HepG2 (cell line): ENCODE results near the gene NOS1AP. TPM values are rescaled to one million over a fixed set of nuclear protein-coding genes. Genes with fewer than 3 reads are reported as not detected.

ENCODE experiments used
- ATAC-seq: fragments of 200-7000 bp; cut with Tn5 transposase; 3 replicates; pipeline ENCODE4 v1.9.1; 2020; ENCODE audit warnings: mild to moderate bottlenecking, moderate library complexity
- BruUV-seq: library from RNA; stranded (reverse); fragments of 400-500 nt; replicated peaks from 2 replicates; lab custom pipeline; 2021; lab: Mats Ljungman, UMichigan
- CTCF ChIA-PET: fragments of 300-600 bp; formaldehyde crosslinking; extraction: SDS; loops from one replicate; lab custom pipeline; 2021; ENCODE audit warnings: low total read pairs, inconsistent platforms, low intra/inter-chr PET ratio; lab: Yijun Ruan, JAX
- POLR2A ChIA-PET: fragments of 350-600 bp; sonication (Branson Sonifier 250); formaldehyde crosslinking; loops from one replicate; lab custom pipeline; 2020; ENCODE audit warnings: antibody characterized with exemption, inconsistent platforms; lab: Yijun Ruan, JAX
- DNase-seq: peaks from one replicate; pipeline ENCODE4 v3.0.0-alpha.2; 2015; ENCODE audit warnings: low spot score
- FAIRE-seq: peaks from 3 replicates; lab custom pipeline; 2011; peaks lifted over from hg19 to GRCh38; lab: Jason Lieb, UNC
- H2AFZ ChIP-seq: one replicate; pipeline ENCODE4 v1.6.1; 2011; ENCODE audit warnings: low read length, inconsistent platforms
- H3K27ac ChIP-seq: fragments of 300-600 bp; 3 replicates; pipeline ENCODE4 v1.8.0; 2011; ENCODE audit warnings: mixed run types, mild to moderate bottlenecking, mixed read lengths, low read length, inconsistent platforms; ENCODE audit not compliant: insufficient read depth; ENCODE audit errors: extremely low read length
- H3K27me3 ChIP-seq, 2 experiments: fragments of 200-600 bp in 1 of 2; 2 replicates in 1 of 2; 3 replicates in 1 of 2; pipeline versions ENCODE4 v1.6.0 to v1.8.0; 2011; ENCODE audit warnings: low read length in 2 of 2, mild to moderate bottlenecking in 2 of 2, moderate library complexity in 2 of 2, inconsistent platforms in 1 of 2; ENCODE audit not compliant: insufficient read depth in 2 of 2, control insufficient read depth in 1 of 2
- H3K36me3 ChIP-seq, 2 experiments: fragments of 200-600 bp in 1 of 2; replicated peaks in 1 of 2; 2 replicates in 1 of 2; 3 replicates in 1 of 2; pipeline versions ENCODE4 v1.5.1 to v1.8.0; 2011; ENCODE audit warnings: low read length in 2 of 2, inconsistent platforms in 1 of 2; ENCODE audit not compliant: insufficient read depth in 2 of 2, control insufficient read depth in 1 of 2
- H3K4me1 ChIP-seq: 2 replicates; pipeline ENCODE4 v1.5.1; 2012; ENCODE audit warnings: low read length, inconsistent platforms; ENCODE audit not compliant: insufficient read depth
- H3K4me2 ChIP-seq: 2 replicates; pipeline ENCODE4 v1.6.0; 2011; ENCODE audit warnings: low read depth, low read length, inconsistent platforms
- H3K4me3 ChIP-seq, 3 experiments: fragments of 200-600 bp in 1 of 3; sonication (generic), shearing (Covaris generic) in 1 of 3; replicated peaks in 1 of 3; 2 replicates each; pipeline ENCODE4 v1.5.1; 2011 to 2016; ENCODE audit warnings: low read length in 3 of 3, inconsistent platforms in 2 of 3, low read depth in 2 of 3, mild to moderate bottlenecking in 2 of 3, control low read depth in 1 of 3, mixed read lengths in 1 of 3; ENCODE audit not compliant: insufficient read depth in 1 of 3
- H3K79me2 ChIP-seq: one replicate; pipeline ENCODE4 v1.6.1; 2011; ENCODE audit warnings: low read length, inconsistent platforms; ENCODE audit not compliant: insufficient read depth
- H3K9ac ChIP-seq: 2 replicates; pipeline ENCODE4 v1.6.0; 2011; ENCODE audit warnings: mild to moderate bottlenecking, low read depth, low read length, inconsistent platforms; ENCODE audit not compliant: insufficient read depth
- H3K9me3 ChIP-seq: 2 replicates; pipeline ENCODE4 v1.5.1; 2012; ENCODE audit warnings: mild to moderate bottlenecking, low read length
- H4K20me1 ChIP-seq: 2 replicates; pipeline ENCODE4 v1.6.0; 2011; ENCODE audit warnings: inconsistent platforms, mild to moderate bottlenecking, low read length, moderate library complexity; ENCODE audit not compliant: insufficient read depth
- NFIC ChIP-seq: IDR thresholded peaks from 2 replicates; pipeline ENCODE4 v1.6.1; 2012; ENCODE audit warnings: mild to moderate bottlenecking, low read length, inconsistent platforms
- PHB2 ChIP-seq: fragments of 450-650 bp; IDR thresholded peaks from 2 replicates; pipeline ENCODE4 v1.6.1; 2018; ENCODE audit not compliant: partially characterized antibody
- SMARCE1 ChIP-seq: fragments of 450-650 bp; IDR thresholded peaks from 2 replicates; pipeline ENCODE4 v1.6.1; 2017; ENCODE audit warnings: borderline replicate concordance
- ZHX2 ChIP-seq, 2 experiments: sonication (generic) in 1 of 2; formaldehyde crosslinking in 1 of 2; IDR thresholded peaks; 2 replicates each; pipeline versions ENCODE4 v1.6.1 to v1.9.0; 2014 to 2022; ENCODE audit warnings: antibody characterized with exemption in 1 of 2, borderline replicate concordance in 1 of 2, inconsistent platforms in 1 of 2, low read depth in 1 of 2, missing genetic modification reagents in 1 of 2
- ZNF362 ChIP-seq: sonication (generic); formaldehyde crosslinking; IDR thresholded peaks from 2 replicates; pipeline ENCODE4 v1.4.0; 2020; ENCODE audit warnings: missing genetic modification reagents, mild to moderate bottlenecking, borderline replicate concordance
- WGBS: methylation state at CpG from one replicate; pipeline ENCODE4 v1.1.6; 2017; ENCODE audit warnings: low lambda C conversion rate; 5-methylcytosine and 5-hydroxymethylcytosine counted together
- in situ Hi-C: cut with HindIII; loops from 2 replicates; pipeline ENCODE4 v1.10.0; 2017; ENCODE audit warnings: low pct_unique_long_range_greater_than_20kb; ENCODE audit not compliant: extremely low pct_ligation_motif_present
- intact Hi-C: fragments of 100-400 bp; cut with micrococcal nuclease; formaldehyde crosslinking; loops from one replicate; pipeline ENCODE4 v1.10.0; 2022; ENCODE audit not compliant: unreplicated experiment
- polyA plus RNA-seq, 8 experiments: library from polyadenylated mRNA; depleted of rRNA in 3 of 8; stranded (reverse) in 7 of 8; unstranded in 1 of 8; fragments of >200 nt; fragmentation: Illumina TruSeq in 4 of 8; extraction: Trizol in 4 of 8; gene quantifications; 2 replicates each; pipeline versions ENCODE4 v1.2.1 to v1.2.3, GENCODE V29; 2011 to 2016; ENCODE audit warnings: low read depth in 4 of 8, missing spikeins in 1 of 8, mixed read lengths in 1 of 8; ENCODE audit not compliant: insufficient read depth in 1 of 8
- total RNA-seq, 5 experiments: library from RNA; depleted of rRNA; stranded (reverse); fragments of >200 nt; fragmentation: Illumina TruSeq; extraction: Trizol; gene quantifications; 2 replicates each; pipeline ENCODE4 v1.2.3, GENCODE V29; 2016; ENCODE audit warnings: low read depth in 1 of 5
- TF ChIP-seq, protein P1 (sequence below): sonication (generic); formaldehyde crosslinking; IDR thresholded peaks from 2 replicates; pipeline ENCODE4 v1.8.1; 2023; ENCODE audit warnings: mild to moderate bottlenecking, missing genetic modification reagents

NOS1AP gene
- total and polyA plus RNA-seq, 2 of the 13 experiments (the other 11 are each of a cell fraction or from before 2014, with no cell fraction given): 2.0 to 3.3 TPM

DNA sequence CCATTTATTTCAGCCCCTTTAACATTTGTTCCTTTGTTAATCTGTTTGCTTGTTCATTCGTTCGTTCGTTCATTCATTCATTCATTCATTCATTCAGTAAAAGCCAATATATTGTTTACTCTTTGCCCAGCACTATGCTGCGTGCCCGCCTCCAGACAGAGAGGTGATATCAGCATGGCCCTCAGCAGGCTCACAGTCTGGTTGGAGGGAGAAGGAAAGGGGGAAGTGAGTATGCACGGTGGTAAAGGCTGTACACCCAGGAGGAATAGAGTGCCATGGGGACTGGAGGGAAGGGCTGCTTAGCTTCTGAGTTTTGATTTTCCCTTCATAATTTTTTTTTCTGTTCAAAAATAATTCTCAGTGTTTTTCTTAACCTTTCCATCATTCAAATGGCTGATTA lies 144.7 kb downstream of the NOS1AP start (continued):
- TF ChIP-seq ZHX2 (IDR thresholded peaks at IDR 0.05; ENCODE audit: low read depth): no peak
- no peak for TF ChIP-seq ZHX2 (CRISPR knock-in tag; IDR thresholded peaks at IDR 0.05; ENCODE audit: borderline replicate concordance)
- no peak for TF ChIP-seq ZNF362 (CRISPR knock-in tag)

DNA sequence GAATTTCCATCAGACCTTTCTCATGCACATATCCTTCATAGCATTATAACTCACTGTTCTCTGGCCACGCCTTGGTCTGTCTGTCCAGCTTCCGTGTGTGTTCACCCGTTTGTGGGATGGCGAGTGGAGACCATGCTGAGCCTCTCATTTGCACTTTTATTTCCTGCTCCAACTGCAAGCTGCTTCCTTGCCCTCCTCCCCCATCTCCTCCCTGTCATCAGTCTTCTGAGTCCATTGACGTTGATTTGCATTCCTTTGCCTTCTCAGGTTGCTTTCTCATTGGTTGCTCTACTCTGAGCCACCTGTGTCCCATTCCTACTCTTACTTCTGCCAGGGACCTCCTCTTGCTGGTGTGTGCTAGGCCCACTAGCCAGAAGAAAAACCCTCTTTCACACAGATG lies 146.4 kb downstream of the NOS1AP start:
- POLR2A ChIA-PET: no interaction called here
- in situ Hi-C loops: no loop called here
- intact Hi-C loops: no loop called here

More for the DNA sequence above, 146.4 kb downstream of the NOS1AP start:
- H3K4me1 ChIP-seq: peaks cover 34% of the 10 kb centered on the region
- no peak for FAIRE-seq
- no peak overlapping the region for H2AFZ ChIP-seq
- no peaks in the 10 kb centered on the region for H3K27me3 ChIP-seq
- no peak overlapping the region for H3K4me2 ChIP-seq
- H3K79me2 ChIP-seq: peaks cover 10% of the 10 kb centered on the region
- no TSS peak for BruUV-seq
- peaks cover 0 to 5% of the 10 kb centered on the region in 2 experiments; a peak in 1 of 5 replicates for H3K36me3 ChIP-seq
- H3K9ac ChIP-seq: no peak overlapping the region
- no peaks in the 10 kb centered on the region for H3K9me3 ChIP-seq
- H4K20me1 ChIP-seq: peaks cover 8% of the 10 kb centered on the region; the same call in 1 of the 2 replicates
- ATAC-seq: no peak
- no peak overlapping the region for H3K27ac ChIP-seq
- no peak for DNase-seq
- H3K4me3 ChIP-seq: no peak overlapping the region
- CTCF ChIA-PET: no interaction called here
- TF ChIP-seq PHB2 (no peak), SMARCE1 (no peak), NFIC (no peak)
- TF ChIP-seq, protein P1, sequence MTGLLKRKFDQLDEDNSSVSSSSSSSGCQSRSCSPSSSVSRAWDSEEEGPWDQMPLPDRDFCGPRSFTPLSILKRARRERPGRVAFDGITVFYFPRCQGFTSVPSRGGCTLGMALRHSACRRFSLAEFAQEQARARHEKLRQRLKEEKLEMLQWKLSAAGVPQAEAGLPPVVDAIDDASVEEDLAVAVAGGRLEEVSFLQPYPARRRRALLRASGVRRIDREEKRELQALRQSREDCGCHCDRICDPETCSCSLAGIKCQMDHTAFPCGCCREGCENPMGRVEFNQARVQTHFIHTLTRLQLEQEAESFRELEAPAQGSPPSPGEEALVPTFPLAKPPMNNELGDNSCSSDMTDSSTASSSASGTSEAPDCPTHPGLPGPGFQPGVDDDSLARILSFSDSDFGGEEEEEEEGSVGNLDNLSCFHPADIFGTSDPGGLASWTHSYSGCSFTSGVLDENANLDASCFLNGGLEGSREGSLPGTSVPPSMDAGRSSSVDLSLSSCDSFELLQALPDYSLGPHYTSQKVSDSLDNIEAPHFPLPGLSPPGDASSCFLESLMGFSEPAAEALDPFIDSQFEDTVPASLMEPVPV (CRISPR knock-in tag): no peak
- 95% methylated on average over 5 of the region's 5 CpGs for whole genome bisulfite sequencing
